ENCODE measurements around the gene FHOD3. TPM values are rescaled to one million over a fixed set of nuclear protein-coding genes. Genes with fewer than 3 reads are reported as not detected.

Gene FHOD3
- total and polyA plus RNA-seq, 2 of the 8 experiments (the other 6 are each of a cell fraction or from before 2014, with no cell fraction given): 9.7 to 10.5 TPM

GRCh38 chr18:36432880-36433555 lies 135.5 kb downstream of the FHOD3 start:
- H3K14ac ChIP-seq (ENCODE audit: insufficient read length): no peak overlapping the region
- H3K23me2 ChIP-seq (ENCODE audit: low read depth, low read length): no peaks in the 10 kb centered on the region
- H3K27ac ChIP-seq (ENCODE audit: low read depth, low read length): no peak overlapping the region
- H4K91ac ChIP-seq (replicated peaks; ENCODE audit: insufficient read length, low read length): no peak overlapping the region
- no peak overlapping the region for H2BK12ac ChIP-seq (ENCODE audit: low read depth, low read length)
- FAIRE-seq (no peak), DNase-seq (ENCODE audit: low read depth in 1 of 2, low spot score in 2 of 2) (no peak)
- no peak overlapping the region for H2AK5ac ChIP-seq (ENCODE audit: low read depth, low read length)
- H3K18ac ChIP-seq (ENCODE audit: extremely low read depth, low read length): no peak overlapping the region
- H3K79me2 ChIP-seq (ENCODE audit: control insufficient read depth in 1 of 2, insufficient read depth in 2 of 2, low read length in 2 of 2): no peaks in the 10 kb centered on the region
- H3K36me3 ChIP-seq (ENCODE audit: control insufficient read depth in 2 of 4, insufficient read depth in 4 of 4, low read length in 3 of 4): no peaks in the 10 kb centered on the region
- no peak overlapping the region for H2BK5ac ChIP-seq (ENCODE audit: low read depth, low read length)
- no peaks in the 10 kb centered on the region; the same call in 1 of the 2 replicates for H3K79me1 ChIP-seq (ENCODE audit: low read depth, low read length)
- H3K27me3 ChIP-seq (replicated peaks in 1 of 4; ENCODE audit: control insufficient read depth in 3 of 4, extremely low read depth in 1 of 4, insufficient read depth in 3 of 4, low read length in 3 of 4): no peaks in the 10 kb centered on the region
- no peak overlapping the region for H3K56ac ChIP-seq (replicated peaks; ENCODE audit: insufficient read length, low read depth, low read length)
- no peak overlapping the region for H3K9ac ChIP-seq (replicated peaks in 1 of 4; ENCODE audit: extremely low read depth in 1 of 4, low read depth in 3 of 4, low read length in 3 of 4)
- 95% methylated on average over 4 of the region's 4 CpGs; no CpG with 5 or more reads in 1 of the 2 experiments for WGBS, 2 experiments (ENCODE audit: extremely low coverage in 1 of 2, insufficient coverage in 1 of 2, insufficient read length in 1 of 2, insufficient replicate concordance in 2 of 2, low coverage in 1 of 2, low lambda C conversion rate in 2 of 2, missing lambda C conversion rate in 1 of 2)
- no peak overlapping the region for H3K4me3 ChIP-seq (ENCODE audit: extremely low read depth in 1 of 4, insufficient read depth in 2 of 4, low read depth in 3 of 4, low read length in 4 of 4)
- H2BK15ac ChIP-seq (ENCODE audit: low read length): no peak overlapping the region
- ChIA-PET CTCF (ENCODE audit: partially characterized antibody) (interaction anchor here (0.5 to 15.7 kb wide), 4 partner anchors 8 to 28 kb away, joined by 3 to 163 read pairs (median 3); no protein-coding TSS in a partner anchor), POLR2A (ENCODE audit: partially characterized antibody) (no interaction called here)
- H2AFZ ChIP-seq (ENCODE audit: low read length): no peak overlapping the region
- H4K8ac ChIP-seq (ENCODE audit: extremely low read depth, insufficient read depth, low read length): no peak overlapping the region
- H3K23ac ChIP-seq (ENCODE audit: insufficient read length): no peak overlapping the region
- no peak overlapping the region for H3K4ac ChIP-seq (replicated peaks; ENCODE audit: insufficient read length, low read depth, low read length)
- no peaks in the 10 kb centered on the region for H3K9me3 ChIP-seq (ENCODE audit: insufficient read depth in 2 of 2, low read depth in 1 of 2, low read length in 1 of 2)
- H2BK120ac ChIP-seq (replicated peaks; ENCODE audit: low read depth, low read length): no peak overlapping the region
- no peak overlapping the region for H3K4me2 ChIP-seq (ENCODE audit: insufficient read depth in 1 of 2, low read depth in 2 of 2, low read length in 2 of 2)
- H4K5ac ChIP-seq (ENCODE audit: insufficient read length, low read depth, low read length): no peak overlapping the region
- no peak overlapping the region for H2BK20ac ChIP-seq (ENCODE audit: low read length)
- no peaks in the 10 kb centered on the region for H3K4me1 ChIP-seq (replicated peaks in 1 of 4; ENCODE audit: control insufficient read depth in 3 of 4, insufficient read depth in 4 of 4, low read length in 3 of 4)
- no peaks in the 10 kb centered on the region for H4K20me1 ChIP-seq (replicated peaks in 1 of 2; ENCODE audit: control insufficient read depth in 1 of 2, insufficient read depth in 2 of 2, low read length in 2 of 2)
- TF ChIP-seq CREB1 (IDR thresholded peaks at IDR 0.05): no peak
- TF ChIP-seq, protein P1, sequence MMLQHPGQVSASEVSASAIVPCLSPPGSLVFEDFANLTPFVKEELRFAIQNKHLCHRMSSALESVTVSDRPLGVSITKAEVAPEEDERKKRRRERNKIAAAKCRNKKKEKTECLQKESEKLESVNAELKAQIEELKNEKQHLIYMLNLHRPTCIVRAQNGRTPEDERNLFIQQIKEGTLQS (IDR thresholded peaks at IDR 0.05; ENCODE audit: insufficient read depth, low read depth, low read length): no peak
- no peak for TF ChIP-seq SAP30 (IDR thresholded peaks at IDR 0.05; ENCODE audit: insufficient read depth, insufficient replicate concordance, low read length)
- no peak for TF ChIP-seq POLR2A (IDR thresholded peaks at IDR 0.05; ENCODE audit: control extremely low read depth in 1 of 2, low read depth in 2 of 2, low read length in 2 of 2)
- TF ChIP-seq SIN3A (conservative IDR thresholded peaks at IDR 0.05 in 1 of 2, IDR thresholded peaks at IDR 0.05 in 1 of 2; ENCODE audit: low read depth in 1 of 2, low read length in 2 of 2): no peak
- no peak for TF ChIP-seq CTBP2 (IDR thresholded peaks at IDR 0.05; ENCODE audit: borderline replicate concordance, insufficient read depth, insufficient read length, low read length)
- no peak for TF ChIP-seq CEBPB (IDR thresholded peaks at IDR 0.05; ENCODE audit: low read depth, low read length)
- TF ChIP-seq BRCA1 (IDR thresholded peaks at IDR 0.05; ENCODE audit: low read depth, low read length): no peak
- no peak for TF ChIP-seq E2F6 (IDR thresholded peaks at IDR 0.05)
- TF ChIP-seq RNF2 (IDR thresholded peaks at IDR 0.05; ENCODE audit: borderline replicate concordance, low read depth, low read length, missing control alignments, poor library complexity, severe bottlenecking): no peak
- TF ChIP-seq RAD21 (IDR thresholded peaks at IDR 0.05 in 1 of 2, conservative IDR thresholded peaks at IDR 0.05 in 1 of 2; ENCODE audit: low read depth in 2 of 2, low read length in 2 of 2): no peak
